Myocyte (in vitro differentiated cells): ENCODE data around the gene SUSD2. TPM values are rescaled to one million over a fixed set of nuclear protein-coding genes. Genes with fewer than 3 reads are reported as not detected.
"Not testable (repeated sequence)": the region's sequence is repeated elsewhere in the genome, so short reads cannot be mapped to it uniquely, and the experiment has no call there.

Experiments
- DNase-seq: peaks from one replicate; pipeline ENCODE4 v3.0.0-alpha.2; 2012; ENCODE audit warnings: low read depth
- total RNA-seq: library from RNA; depleted of rRNA; stranded (reverse); fragments of >200 nt; gene quantifications from 2 replicates; pipeline ENCODE4 v1.2.3, GENCODE V29; 2014

Gene SUSD2
- total RNA-seq, 1 donor from 2014 or later: 0.13 TPM

GRCh38 chr22:24176040-24176439 is 5.2 kb upstream of the SUSD2 start:
- DNase-seq: no peak

GRCh38 chr22:24176630-24177029 is 4.7 kb upstream of the SUSD2 start:
- DNase-seq: no peak

GRCh38 chr22:24177045-24177444 is 4.2 kb upstream of the SUSD2 start:
- DNase-seq: no peak

- no peak for DNase-seq
Measured at GRCh38 chr22:24177456-24177855, 3.8 kb upstream of the SUSD2 start.

GRCh38 chr22:24178021-24178431 is 3.3 kb upstream of the SUSD2 start:
- DNase-seq: no peak

- DNase-seq: no peak
Measured at GRCh38 chr22:24178502-24179440, 2.5 kb upstream of the SUSD2 start.

GRCh38 chr22:24179478-24180210 is 1.6 kb upstream of the SUSD2 start:
- no peak for DNase-seq

- DNase-seq: no peak
Measured at GRCh38 chr22:24180316-24181087, 785 bp upstream of the SUSD2 start.

- no peak for DNase-seq
Measured at GRCh38 chr22:24181996-24182899, 961 bp downstream of the SUSD2 start.

- not testable (repeated sequence) for DNase-seq
Measured at GRCh38 chr22:24182900-24183246, 1.6 kb downstream of the SUSD2 start.

- DNase-seq: no peak
Measured at GRCh38 chr22:24183321-24184031, 2.2 kb downstream of the SUSD2 start.

GRCh38 chr22:24184057-24184798 is 2.9 kb downstream of the SUSD2 start:
- DNase-seq: no peak

GRCh38 chr22:24185001-24185500 is 3.8 kb downstream of the SUSD2 start:
- no peak for DNase-seq

- no peak for DNase-seq
Measured at GRCh38 chr22:24185501-24186351, 4.4 kb downstream of the SUSD2 start.

- no peak for DNase-seq
Measured at GRCh38 chr22:24186352-24186740, 5.1 kb downstream of the SUSD2 start.

- no peak for DNase-seq
Measured at GRCh38 chr22:24186892-24187670, 5.8 kb downstream of the SUSD2 start.
